Measurements from ENCODE around the gene ERCC6L2. TPM values are rescaled to one million over a fixed set of nuclear protein-coding genes. Genes with fewer than 3 reads are reported as not detected.

ERCC6L2 gene
- polyA plus RNA-seq, 1 donor from 2014 or later: 32.5 TPM

DNA sequence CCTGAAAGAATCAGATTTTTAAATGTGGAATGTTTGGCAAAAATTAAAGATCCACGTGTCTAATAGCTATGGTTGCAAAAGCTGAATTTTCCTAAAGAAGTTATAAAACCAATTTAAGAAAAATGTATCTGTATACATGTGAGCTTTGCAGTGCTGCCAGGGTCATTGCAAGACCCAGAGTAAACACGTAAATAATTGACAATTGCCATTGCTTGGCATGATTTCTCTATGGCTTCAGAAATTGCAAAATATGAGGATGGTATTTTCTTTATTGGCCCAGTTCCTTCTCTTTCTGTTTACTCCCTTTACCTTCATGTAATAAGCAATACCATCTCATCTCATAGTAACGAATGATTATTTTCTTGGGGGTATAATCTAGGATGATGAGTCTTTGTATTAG is 123.9 kb downstream of the ERCC6L2 start:
- H3K27ac Mint-ChIP-seq: no peak overlapping the region
- H3K36me3 Mint-ChIP-seq: peaks cover 28% of the 10 kb centered on the region
- peaks cover 0 to 5% (median 4%) of the 10 kb centered on the region in 3 donors for H3K9me3 Mint-ChIP-seq
- no peaks in the 10 kb centered on the region for H3K27me3 Mint-ChIP-seq
- H3K4me1 Mint-ChIP-seq: no peaks in the 10 kb centered on the region
- H3K4me3 Mint-ChIP-seq: no peak overlapping the region

GRCh38 chr9:96004379-96004778 is 128.9 kb downstream of the ERCC6L2 start:
- Mint-ChIP-seq H3K36me3 (peaks cover 24% of the 10 kb centered on the region), H3K4me3 (no peak overlapping the region), H3K27ac (no peak overlapping the region), H3K9me3 (peaks cover 0 to 5% (median 4%) of the 10 kb centered on the region in 3 donors), H3K27me3 (no peaks in the 10 kb centered on the region), H3K4me1 (no peaks in the 10 kb centered on the region)

GRCh38 chr9:96006296-96006879 is 130.9 kb downstream of the ERCC6L2 start:
- Mint-ChIP-seq H3K4me1 (no peaks in the 10 kb centered on the region), H3K9me3 (peaks cover 0 to 8% (median 5%) of the 10 kb centered on the region in 3 donors), H3K27me3 (no peaks in the 10 kb centered on the region), H3K27ac (no peak overlapping the region), H3K36me3 (peaks cover 27% of the 10 kb centered on the region), H3K4me3 (no peak overlapping the region)

DNA sequence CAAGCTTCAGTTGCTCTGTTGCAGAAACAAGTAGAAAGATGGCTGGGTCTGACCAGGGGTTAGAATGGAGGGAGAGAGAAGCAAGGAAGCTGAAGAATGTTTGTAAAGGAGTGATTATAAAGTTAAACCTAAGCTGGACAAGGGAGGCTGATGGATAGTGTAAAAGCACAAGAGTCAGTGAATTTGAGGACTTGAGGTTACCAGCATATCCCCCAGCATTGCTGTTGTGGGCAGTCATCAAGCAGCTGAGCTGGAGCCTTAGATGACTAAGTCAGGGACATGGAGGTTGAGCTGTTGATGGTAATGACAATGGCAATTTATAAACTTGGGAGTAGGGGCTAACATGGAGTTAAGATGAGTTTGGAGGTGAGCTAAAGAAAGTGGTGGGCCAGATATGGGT is 131.5 kb downstream of the ERCC6L2 start:
- Mint-ChIP-seq H3K4me1 (no peaks in the 10 kb centered on the region), H3K27me3 (no peaks in the 10 kb centered on the region), H3K9me3 (peaks cover 0 to 8% (median 5%) of the 10 kb centered on the region in 3 donors), H3K4me3 (no peak overlapping the region), H3K36me3 (peaks cover 27% of the 10 kb centered on the region), H3K27ac (no peak overlapping the region)

GRCh38 chr9:96008502-96009222 is 133.2 kb downstream of the ERCC6L2 start:
- Mint-ChIP-seq H3K27me3 (no peaks in the 10 kb centered on the region), H3K27ac (no peak overlapping the region), H3K4me1 (no peaks in the 10 kb centered on the region), H3K4me3 (no peak overlapping the region), H3K36me3 (peaks cover 23% of the 10 kb centered on the region), H3K9me3 (peaks cover 0 to 4% (median 0%) of the 10 kb centered on the region in 3 donors)

- H3K4me3 Mint-ChIP-seq: peak overlapping the region in 1 of 4 donors; percentile 30
- no peaks in the 10 kb centered on the region for H3K27me3 Mint-ChIP-seq
- peaks cover 0 to 4% (median 0%) of the 10 kb centered on the region in 3 donors for H3K9me3 Mint-ChIP-seq
- H3K27ac Mint-ChIP-seq: peak overlapping the region in 1 of 3 donors; percentile 20
- peaks cover 27% of the 10 kb centered on the region for H3K36me3 Mint-ChIP-seq
- no peaks in the 10 kb centered on the region for H3K4me1 Mint-ChIP-seq
Observed at GRCh38 chr9:96009223-96009602, 133.7 kb downstream of the ERCC6L2 start.

DNA sequence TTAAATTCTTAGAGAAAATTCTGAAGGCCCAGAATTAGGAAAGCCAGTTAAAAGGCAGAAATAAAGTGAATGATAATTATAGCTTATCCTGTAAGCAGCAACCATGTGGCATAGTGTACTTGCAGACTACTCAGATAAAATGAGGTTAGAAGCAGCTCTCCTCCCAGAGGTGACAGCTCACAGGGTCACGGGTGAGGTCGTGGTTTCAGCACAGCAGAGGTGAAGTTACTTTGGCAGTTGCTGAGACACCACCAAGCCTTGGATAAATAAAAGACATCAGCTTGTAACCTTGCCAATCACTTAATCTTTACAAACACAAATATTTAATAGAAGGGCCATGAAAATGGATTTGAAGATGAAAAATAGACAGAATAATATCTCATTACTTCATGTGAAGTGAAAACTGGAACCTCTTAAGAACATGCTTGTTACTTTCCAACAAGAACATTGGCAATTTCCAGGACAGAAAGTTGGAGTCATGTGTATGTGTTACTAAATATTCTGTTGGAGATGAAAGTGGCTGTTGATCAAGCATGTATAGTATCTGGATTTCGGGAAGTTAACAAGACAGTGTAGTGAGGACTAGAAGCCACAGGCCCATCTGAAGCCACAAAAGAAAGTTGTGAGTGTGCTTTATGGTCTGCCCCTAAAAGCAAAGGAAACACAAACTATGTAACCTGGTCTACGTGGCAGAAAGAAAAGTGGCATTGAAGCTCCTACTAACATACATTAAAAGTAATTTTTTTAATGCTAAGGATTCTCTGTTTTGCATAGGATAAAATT is 134.4 kb downstream of the ERCC6L2 start:
- Mint-ChIP-seq H3K4me3 (no peak overlapping the region), H3K27ac (peak overlapping the region in 1 of 3 donors; percentile 49), H3K36me3 (peaks cover 28% of the 10 kb centered on the region), H3K27me3 (no peaks in the 10 kb centered on the region), H3K9me3 (peaks cover 0 to 4% (median 0%) of the 10 kb centered on the region in 3 donors), H3K4me1 (no peaks in the 10 kb centered on the region)

- Mint-ChIP-seq H3K4me3 (no peak overlapping the region), H3K36me3 (peaks cover 35% of the 10 kb centered on the region), H3K4me1 (no peaks in the 10 kb centered on the region), H3K27me3 (no peaks in the 10 kb centered on the region), H3K9me3 (peaks cover 0 to 4% (median 0%) of the 10 kb centered on the region in 3 donors), H3K27ac (peak overlapping the region in 1 of 3 donors; percentile 22)
Observed at GRCh38 chr9:96014078-96014477, 138.6 kb downstream of the ERCC6L2 start.

- Mint-ChIP-seq H3K4me1 (peaks cover 0 to 6% (median 3%) of the 10 kb centered on the region in 3 donors), H3K27me3 (peaks cover 15% of the 10 kb centered on the region), H3K36me3 (peaks cover 22% of the 10 kb centered on the region), H3K4me3 (no peak overlapping the region), H3K27ac (no peak overlapping the region), H3K9me3 (no peaks in the 10 kb centered on the region)
Observed at GRCh38 chr9:96015876-96016686, 140.6 kb downstream of the ERCC6L2 start.

Measured in IgD-negative memory B cell (primary cell).